Dedifferentiated amniotic fluid mesenchymal stem cell (primary cell): Measurements from ENCODE around the gene TK2.
A peak's percentile ranks its signal among the peaks of the same experiment; 100 is the strongest.

Source experiments
- DNase-seq: peaks from one replicate; pipeline ENCODE4 v3.0.0-alpha.2; 2016; ENCODE audit errors: extremely low spot score

Gene TK2

GRCh38 chr16:66484453-66485213, 65.3 kb downstream of the TK2 start:
- no peak for DNase-seq

DNA sequence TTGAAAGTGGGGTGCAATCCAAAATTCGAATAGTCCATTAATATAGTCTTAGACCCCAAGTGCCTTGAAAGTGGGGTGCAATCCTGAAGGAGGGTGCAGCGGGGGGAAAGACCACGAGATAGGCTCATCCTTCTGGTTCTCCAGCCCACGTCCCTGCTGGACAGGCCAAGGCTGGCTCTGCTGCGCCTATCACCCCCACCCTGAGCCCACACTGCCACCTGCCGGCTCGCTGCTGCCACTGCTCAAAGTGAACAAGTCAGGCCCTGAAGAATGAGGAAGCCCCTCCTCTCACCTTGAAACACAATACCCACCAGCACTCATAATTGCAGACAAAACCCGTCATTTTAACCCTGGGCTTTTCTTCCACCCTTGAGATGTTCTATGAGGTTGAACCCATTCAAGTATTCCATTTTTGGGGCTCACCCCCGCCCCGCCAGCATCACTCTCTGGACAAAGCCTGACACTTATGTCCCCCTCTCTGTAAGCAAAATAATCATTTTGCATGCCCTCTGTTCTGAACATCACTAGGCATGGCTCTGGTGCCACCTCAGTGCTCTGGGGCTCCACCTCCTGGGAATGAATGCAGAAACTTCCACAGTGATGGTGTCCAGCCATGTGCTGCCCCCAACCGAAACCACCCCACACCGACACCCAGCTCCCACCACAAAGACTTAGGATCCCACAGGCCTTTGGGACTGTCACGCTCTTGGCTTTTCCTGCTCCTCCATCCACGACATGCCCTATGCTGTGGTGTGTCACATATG, 66.1 kb downstream of the TK2 start:
- DNase-seq: peak; percentile 56

GRCh38 chr16:66481943-66482390, 68.0 kb downstream of the TK2 start:
- DNase-seq: no peak

DNA sequence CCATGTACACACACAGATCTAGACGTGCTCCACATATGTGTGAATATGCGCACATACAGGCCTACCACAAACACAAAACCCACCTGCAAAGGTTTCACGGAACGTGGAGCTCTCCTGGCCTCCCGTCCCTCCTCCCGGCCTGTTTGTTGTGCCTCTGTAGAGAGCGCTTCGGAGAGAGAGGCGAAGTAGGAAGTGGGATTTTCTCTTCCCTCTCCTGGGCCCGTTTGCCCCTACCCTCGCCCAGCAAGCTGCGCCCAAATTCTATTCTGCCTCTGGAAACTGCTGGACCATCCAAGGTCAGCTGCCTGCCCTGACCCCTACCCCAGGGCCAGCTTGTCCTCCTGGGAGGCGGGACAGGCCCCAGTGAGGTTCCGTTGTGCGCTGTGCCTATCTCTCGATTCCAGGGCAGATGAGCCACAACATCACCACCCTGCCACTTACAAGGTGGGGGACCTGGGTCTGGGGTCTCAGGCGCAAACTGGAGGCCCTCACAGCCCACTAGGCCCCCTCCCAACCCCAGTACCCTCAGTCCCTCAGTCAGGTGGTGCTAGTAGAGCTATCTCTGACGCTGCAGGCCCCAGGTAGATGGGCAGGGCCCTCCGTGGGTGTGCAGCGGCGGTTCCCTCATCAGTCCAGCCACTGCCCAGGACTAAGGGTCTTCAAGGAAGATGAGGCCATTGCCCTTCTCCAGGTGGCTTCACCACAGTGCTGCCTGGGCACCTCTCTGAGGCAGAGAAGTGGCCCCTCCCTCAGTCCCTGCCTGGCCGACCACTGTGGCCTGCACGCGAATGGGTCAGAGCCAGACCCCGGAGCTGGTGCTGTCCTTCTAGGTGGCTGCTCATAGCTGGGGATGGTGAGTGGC, 68.6 kb downstream of the TK2 start:
- no peak for DNase-seq

- no peak for DNase-seq
Observed at GRCh38 chr16:66480265-66481080, 69.4 kb downstream of the TK2 start.

DNA sequence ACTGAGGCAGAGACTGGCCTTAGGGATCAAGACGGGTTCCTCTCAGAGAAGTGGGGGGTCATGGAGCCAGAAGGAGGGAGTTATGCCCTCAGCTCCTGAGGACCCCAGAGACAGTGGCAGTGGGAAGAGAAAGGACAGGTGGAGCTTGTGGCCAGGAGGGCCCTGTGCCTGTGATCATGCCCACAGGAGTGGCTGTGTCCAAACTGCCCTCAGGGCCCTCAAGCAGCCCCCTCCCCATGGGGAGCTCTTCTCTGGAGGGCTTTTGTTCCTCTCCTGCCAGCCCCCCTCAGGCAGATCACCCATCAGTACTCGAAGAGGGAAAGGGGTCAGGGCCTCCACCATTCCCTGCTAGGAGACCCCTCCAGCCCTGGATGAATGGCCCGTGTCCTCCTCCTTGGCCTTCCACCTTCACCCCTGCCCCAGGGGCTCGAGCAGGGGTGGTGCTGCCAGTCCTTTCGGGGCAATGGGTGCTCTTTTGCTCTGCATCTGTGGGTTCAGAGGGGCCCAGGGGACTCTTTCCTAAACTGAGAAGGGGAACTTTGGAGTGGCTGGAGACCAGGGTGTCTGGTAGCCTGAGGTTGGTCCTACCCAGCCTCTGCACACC, 70.2 kb downstream of the TK2 start:
- DNase-seq: no peak

DNA sequence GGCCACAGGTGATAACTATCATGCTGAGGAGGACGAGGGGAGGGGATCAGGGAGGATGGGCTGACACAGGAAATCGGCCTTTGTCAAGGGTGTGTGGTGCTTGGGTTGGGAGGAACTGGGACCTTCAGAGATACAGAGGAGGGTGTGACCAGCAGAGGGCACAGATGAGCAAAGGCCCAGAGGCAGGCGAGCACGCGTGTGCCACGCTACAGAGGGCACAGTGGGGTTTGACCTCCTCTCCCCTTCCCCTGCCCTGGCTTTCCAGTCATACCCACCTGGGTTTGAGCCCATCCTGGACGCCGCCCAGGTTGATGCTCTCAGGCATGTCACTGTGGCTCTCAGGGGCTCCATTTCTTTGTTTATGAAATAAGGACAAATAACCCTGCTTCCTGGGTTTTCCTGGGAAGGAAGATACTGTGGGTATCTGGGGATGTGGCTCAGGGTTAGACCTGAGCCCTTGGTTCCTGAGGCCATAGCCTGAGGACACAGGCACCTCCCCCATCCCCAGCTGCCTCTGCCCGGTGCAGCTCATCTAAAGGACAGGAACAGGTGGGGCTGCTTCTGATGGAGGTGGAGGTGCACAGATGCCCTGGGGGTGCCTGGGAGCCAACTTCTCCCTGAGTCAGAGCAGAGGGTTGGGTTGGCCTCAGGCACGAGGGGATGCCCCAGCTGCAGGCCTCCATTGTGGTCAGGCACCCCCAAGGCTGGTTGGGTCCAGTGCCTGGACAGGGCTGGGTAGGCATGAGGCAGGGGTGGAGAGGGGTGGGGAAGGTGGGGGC, 71.0 kb downstream of the TK2 start:
- no peak for DNase-seq

- no peak for DNase-seq
Observed at GRCh38 chr16:66477028-66477515, 72.8 kb downstream of the TK2 start.

DNA sequence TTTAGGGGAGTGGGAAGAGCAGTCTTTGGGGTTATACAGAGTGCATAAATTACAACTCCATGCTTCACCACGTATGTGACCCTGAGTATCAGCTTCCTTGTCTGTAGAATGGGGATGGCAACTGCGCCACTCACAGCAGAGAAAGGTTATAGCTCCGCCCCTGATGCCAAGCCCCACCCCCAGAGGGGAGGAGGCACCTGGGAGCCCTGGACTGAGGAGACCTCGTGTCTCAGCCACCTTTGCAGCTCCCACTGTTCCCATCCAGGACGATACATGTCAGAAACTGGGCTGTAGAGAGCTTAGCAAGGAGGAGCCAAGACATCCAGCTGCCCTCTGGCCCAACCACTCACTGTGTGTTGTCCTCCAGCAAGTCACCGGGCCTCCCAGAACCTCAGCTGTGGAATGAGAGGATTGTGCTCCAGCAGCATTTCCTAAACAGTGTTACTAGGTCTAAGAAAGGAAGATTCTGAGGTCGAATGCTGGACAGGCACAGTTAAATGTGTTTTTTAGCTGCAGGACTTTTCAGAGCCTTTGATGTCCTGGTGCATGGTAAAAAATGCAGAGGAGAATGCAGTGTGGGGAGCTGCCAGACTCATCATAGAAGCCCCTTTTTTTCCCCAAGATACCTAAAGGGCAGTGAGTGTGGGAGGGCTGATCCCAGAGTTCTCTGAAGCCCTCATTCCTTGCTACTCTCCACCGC, 73.4 kb downstream of the TK2 start:
- no peak for DNase-seq

GRCh38 chr16:66475232-66475631, 74.7 kb downstream of the TK2 start:
- no peak for DNase-seq

DNA sequence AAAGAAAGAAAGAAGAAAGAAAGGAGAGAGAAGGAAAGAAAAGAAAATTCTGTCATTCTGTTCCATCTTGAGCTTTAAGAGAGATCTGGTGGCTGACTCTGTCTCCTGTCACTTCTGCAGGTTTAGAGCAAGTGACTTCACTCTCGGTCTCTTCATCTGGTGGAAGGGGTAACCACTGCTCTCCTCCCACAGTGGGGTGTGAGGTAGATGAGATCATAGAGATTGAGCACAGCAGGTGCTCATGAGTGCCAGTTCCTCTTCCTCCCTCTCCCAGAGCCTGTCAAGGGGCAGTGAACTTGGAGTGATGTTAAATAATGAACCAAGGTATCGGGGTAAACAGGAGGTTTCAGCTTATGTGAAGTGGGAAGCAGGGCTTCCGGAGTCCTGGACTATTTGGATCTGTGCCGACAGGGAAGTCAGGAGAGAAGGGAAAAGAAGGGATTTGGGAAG, 75.1 kb downstream of the TK2 start:
- no peak for DNase-seq

DNA sequence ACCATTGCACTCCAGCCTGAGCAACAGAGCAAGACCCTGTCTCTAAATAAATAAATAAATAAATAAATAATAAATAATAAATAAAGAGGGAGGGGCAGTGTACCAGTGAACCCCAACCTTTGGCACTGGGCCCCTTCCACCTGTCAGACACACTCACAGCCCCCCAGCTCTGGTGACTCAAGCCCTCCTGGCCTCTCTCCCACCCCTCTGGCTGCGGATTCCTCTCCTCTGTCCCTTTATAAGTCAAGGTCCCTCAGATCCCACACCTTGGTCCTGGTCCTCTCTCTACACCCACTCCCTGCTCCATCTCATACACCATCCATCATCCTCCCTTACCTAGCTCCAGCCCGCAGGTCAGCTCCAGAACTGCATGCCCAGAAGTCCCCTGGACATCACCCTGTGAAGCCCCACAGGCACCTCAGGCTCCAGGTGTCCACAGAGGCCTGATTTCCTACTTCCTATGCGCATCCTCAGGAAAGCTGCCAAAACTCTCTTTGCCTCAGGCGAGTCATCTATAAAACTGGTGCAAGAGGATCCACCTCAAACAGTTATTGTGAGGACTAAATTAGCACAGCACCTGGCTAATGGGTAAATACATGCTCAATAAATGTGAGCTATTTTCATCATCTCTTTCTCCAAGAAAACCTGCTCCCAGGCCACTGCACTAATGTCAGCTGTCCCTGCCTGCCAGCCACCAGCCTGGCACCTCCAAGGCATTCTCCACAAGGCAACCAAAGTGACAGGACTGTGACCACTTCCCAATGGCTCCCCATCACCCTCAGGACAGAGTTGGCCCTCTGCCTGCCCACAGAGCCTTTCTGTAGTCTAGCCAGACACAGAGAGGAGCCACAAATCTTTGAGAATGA, 76.0 kb downstream of the TK2 start:
- no peak for DNase-seq

- no peak for DNase-seq
Observed at GRCh38 chr16:66473051-66473571, 76.8 kb downstream of the TK2 start.

DNA sequence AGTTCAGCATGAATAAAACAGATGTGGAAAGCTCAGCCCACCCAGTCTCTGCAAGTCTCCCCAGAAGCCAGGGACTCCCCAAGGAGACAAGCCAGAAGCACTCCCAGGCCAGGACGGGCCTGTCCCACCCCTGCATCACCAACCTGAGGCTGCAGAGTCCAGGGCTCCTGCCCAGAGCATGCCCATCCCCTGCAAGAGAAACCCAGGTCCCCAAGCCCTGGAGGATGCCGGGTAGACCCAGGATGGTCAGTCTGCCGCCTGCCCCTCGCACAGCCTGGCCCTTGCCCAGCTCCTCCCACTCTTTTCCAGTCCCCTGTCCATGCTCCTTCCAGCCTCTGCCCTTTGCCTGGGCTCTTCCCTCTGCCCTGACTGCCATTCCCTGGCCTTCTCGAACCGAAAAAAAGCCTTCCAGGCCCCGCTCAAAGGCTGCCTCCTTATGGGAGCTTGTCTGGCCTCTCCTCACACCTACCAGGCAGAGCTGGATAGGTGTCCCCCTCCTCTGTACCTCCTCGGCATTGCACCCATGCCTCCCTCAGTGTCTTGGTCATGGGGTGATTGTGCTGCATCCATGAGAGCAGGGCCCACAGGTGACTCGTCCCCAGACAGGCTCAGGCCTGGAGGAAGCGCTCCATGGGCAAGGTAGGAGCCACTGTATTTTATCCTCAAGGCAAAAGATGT, 78.1 kb downstream of the TK2 start:
- DNase-seq: no peak

- no peak for DNase-seq
Observed at GRCh38 chr16:66471264-66471663, 78.7 kb downstream of the TK2 start.

- no peak for DNase-seq
Observed at GRCh38 chr16:66470556-66470955, 79.4 kb downstream of the TK2 start.

- no peak for DNase-seq
Observed at GRCh38 chr16:66469947-66470546, 79.9 kb downstream of the TK2 start.
